HS-5 (cell line): ENCODE data around the gene LRBA.
"Not testable (repeated sequence)": the region's sequence is repeated elsewhere in the genome, so short reads cannot be mapped to it uniquely, and the experiment has no call there.

ENCODE experiments used
- DNase-seq: peaks from one replicate; pipeline ENCODE4 v3.0.0-alpha.2; 2012; ENCODE audit warnings: low read depth

The LRBA gene

GRCh38 chr4:151015459-151016347, 619 bp upstream of the LRBA start:
- no peak for DNase-seq

GRCh38 chr4:151013944-151014343, 1.1 kb downstream of the LRBA start:
- DNase-seq, result no peak

- DNase-seq, result no peak
Observed at GRCh38 chr4:151013491-151013890, 1.6 kb downstream of the LRBA start.

GRCh38 chr4:151012820-151013219, 2.3 kb downstream of the LRBA start:
- no peak for DNase-seq

- no peak for DNase-seq
Observed at GRCh38 chr4:151012376-151012775, 2.7 kb downstream of the LRBA start.

GRCh38 chr4:151004222-151004621, 10.9 kb downstream of the LRBA start:
- DNase-seq, result no peak

- DNase-seq, result no peak
Observed at GRCh38 chr4:151000747-151001429, 14.2 kb downstream of the LRBA start.

- no peak for DNase-seq
Observed at GRCh38 chr4:150999086-150999485, 16.0 kb downstream of the LRBA start.

GRCh38 chr4:150997141-150997540, 17.9 kb downstream of the LRBA start:
- DNase-seq, result no peak

GRCh38 chr4:150994721-150995120, 20.4 kb downstream of the LRBA start:
- DNase-seq, result no peak

- not testable (repeated sequence) for DNase-seq
Observed at GRCh38 chr4:150993577-150993976, 21.5 kb downstream of the LRBA start.

- no peak for DNase-seq
Observed at GRCh38 chr4:150990993-150991392, 24.1 kb downstream of the LRBA start.

- no peak for DNase-seq
Observed at GRCh38 chr4:150990250-150990649, 24.8 kb downstream of the LRBA start.

- DNase-seq, result no peak
Observed at GRCh38 chr4:150988238-150988637, 26.8 kb downstream of the LRBA start.

GRCh38 chr4:150987204-150987603, 27.9 kb downstream of the LRBA start:
- no peak for DNase-seq

GRCh38 chr4:150986085-150986484, 29.0 kb downstream of the LRBA start:
- no peak for DNase-seq

- DNase-seq, result no peak
Observed at GRCh38 chr4:150983851-150984250, 31.2 kb downstream of the LRBA start.

GRCh38 chr4:150982557-150983233, 32.4 kb downstream of the LRBA start:
- DNase-seq, result no peak

GRCh38 chr4:150978738-150979575, 36.1 kb downstream of the LRBA start:
- no peak for DNase-seq

- no peak for DNase-seq
Observed at GRCh38 chr4:150976478-150977118, 38.5 kb downstream of the LRBA start.

- no peak for DNase-seq
Observed at GRCh38 chr4:150974750-150975149, 40.3 kb downstream of the LRBA start.
